ENCODE data around the gene SCLT1. TPM values are rescaled to one million over a fixed set of nuclear protein-coding genes. Genes with fewer than 3 reads are reported as not detected.
A peak's percentile ranks its signal among the peaks of the same experiment; 100 is the strongest.
"Not testable (repeated sequence)": the region's sequence is repeated elsewhere in the genome, so short reads cannot be mapped to it uniquely, and the experiment has no call there.

Gene SCLT1
- polyA plus RNA-seq, 1 donor = 7.6 TPM

GRCh38 chr4:129077326-129077725 is 16.0 kb downstream of the SCLT1 start:
- DNase-seq (ENCODE audit: low read depth) = no peak

- not testable (repeated sequence) for DNase-seq (ENCODE audit: low read depth)
Observed at GRCh38 chr4:129069537-129069936, 23.8 kb downstream of the SCLT1 start.

- no peak for DNase-seq (ENCODE audit: low read depth)
Observed at GRCh38 chr4:129064717-129065116, 28.6 kb downstream of the SCLT1 start.

GRCh38 chr4:129063640-129064039 is 29.7 kb downstream of the SCLT1 start:
- DNase-seq (ENCODE audit: low read depth) = no peak

GRCh38 chr4:129062580-129062979 is 30.8 kb downstream of the SCLT1 start:
- DNase-seq (ENCODE audit: low read depth) = no peak

GRCh38 chr4:129059028-129059427 is 34.3 kb downstream of the SCLT1 start:
- no peak for DNase-seq (ENCODE audit: low read depth)

GRCh38 chr4:129046055-129046959 is 47.0 kb downstream of the SCLT1 start:
- no peak for DNase-seq (ENCODE audit: low read depth)

- DNase-seq (ENCODE audit: low read depth) = no peak
Observed at GRCh38 chr4:129043523-129043922, 49.8 kb downstream of the SCLT1 start.

- DNase-seq (ENCODE audit: low read depth) = no peak
Observed at GRCh38 chr4:129040471-129040870, 52.9 kb downstream of the SCLT1 start.

- DNase-seq (ENCODE audit: low read depth) = no peak
Observed at GRCh38 chr4:129037093-129037492, 56.2 kb downstream of the SCLT1 start.

- DNase-seq (ENCODE audit: low read depth) = no peak
Observed at GRCh38 chr4:129014566-129015509, 78.5 kb downstream of the SCLT1 start.

- DNase-seq (ENCODE audit: low read depth) = no peak
Observed at GRCh38 chr4:129008096-129008495, 85.2 kb downstream of the SCLT1 start.

GRCh38 chr4:128986908-128987307 is 106.4 kb downstream of the SCLT1 start:
- no peak for DNase-seq (ENCODE audit: low read depth)

- DNase-seq (ENCODE audit: low read depth) = no peak
Observed at GRCh38 chr4:128986019-128986418, 107.3 kb downstream of the SCLT1 start.

- no peak for DNase-seq (ENCODE audit: low read depth)
Observed at GRCh38 chr4:128983771-128984485, 109.4 kb downstream of the SCLT1 start.

GRCh38 chr4:128981377-128981776 is 112.0 kb downstream of the SCLT1 start:
- DNase-seq (ENCODE audit: low read depth) = no peak

- no peak for DNase-seq (ENCODE audit: low read depth)
Observed at GRCh38 chr4:128980816-128981326, 112.5 kb downstream of the SCLT1 start.

GRCh38 chr4:128979934-128980333 is 113.4 kb downstream of the SCLT1 start:
- no peak for DNase-seq (ENCODE audit: low read depth)

GRCh38 chr4:128978985-128979384 is 114.4 kb downstream of the SCLT1 start:
- no peak for DNase-seq (ENCODE audit: low read depth)

- peak; percentile 34 for DNase-seq (ENCODE audit: low read depth)
Observed at GRCh38 chr4:128974136-128974581, 119.2 kb downstream of the SCLT1 start.

GRCh38 chr4:128973384-128973783 is 120.0 kb downstream of the SCLT1 start:
- no peak for DNase-seq (ENCODE audit: low read depth)
